NB4 (cell line): Measurements from ENCODE around the gene CAV2.

Source experiments
- CTCF ChIP-seq: IDR thresholded peaks from one replicate; pipeline ENCODE4 v1.5.1; 2012; ENCODE audit warnings: low read depth, low read length
- POLR2A ChIP-seq: IDR thresholded peaks from 2 replicates; pipeline ENCODE4 v1.6.1; 2011; ENCODE audit warnings: mild to moderate bottlenecking; ENCODE audit not compliant: insufficient read length; ENCODE audit errors: extremely low read depth

DNA sequence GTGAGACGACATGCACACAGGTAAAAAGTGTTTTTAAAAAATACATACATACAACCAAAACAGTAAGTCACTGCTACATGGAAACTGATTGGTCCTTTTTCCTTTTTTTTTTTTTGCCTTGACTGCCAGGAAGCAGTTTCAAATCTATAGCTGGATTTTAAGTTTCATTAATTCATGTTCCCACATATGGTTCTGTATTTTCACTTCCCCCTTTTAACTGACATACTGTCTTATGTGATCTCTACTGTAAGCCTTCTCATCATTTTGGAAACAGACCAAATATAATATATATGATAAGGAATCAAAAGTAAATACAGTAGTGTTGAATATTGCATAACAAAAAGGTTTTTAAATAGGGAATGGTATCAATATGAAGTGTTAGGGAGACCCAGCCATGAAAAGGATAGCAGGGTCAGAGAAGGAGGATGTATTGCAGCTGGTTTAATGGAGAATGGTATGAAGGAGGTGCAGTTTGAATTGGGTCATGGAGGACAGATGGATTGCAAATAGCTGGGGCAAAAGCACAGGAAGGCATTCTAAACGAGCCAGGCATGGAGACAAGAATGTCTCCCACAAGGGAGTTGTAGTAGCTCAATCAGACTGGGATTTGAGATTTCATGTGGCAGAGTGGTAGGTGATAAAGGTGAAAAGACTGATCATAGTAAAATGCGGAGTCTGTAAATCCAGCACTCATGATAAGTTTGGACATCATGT is 30.7 kb downstream of the CAV2 start:
- no peak for TF ChIP-seq POLR2A
- TF ChIP-seq CTCF = no peak
